ENCODE data around the gene SERPINE1.
"Not testable (repeated sequence)": the region's sequence is repeated elsewhere in the genome, so short reads cannot be mapped to it uniquely, and the experiment has no call there.

Gene SERPINE1

GRCh38 chr7:101127460-101128039 is 646 bp downstream of the SERPINE1 start:
- H3K36me3 ChIP-seq (ENCODE audit: control insufficient read depth in 1 of 2, insufficient read depth in 2 of 2, low read length in 2 of 2) = no peaks in the 10 kb centered on the region
- no peaks in the 10 kb centered on the region for H3K27me3 ChIP-seq (ENCODE audit: low read depth, low read length)
- no peak overlapping the region for H3K27ac ChIP-seq (ENCODE audit: low read length)
- no peaks in the 10 kb centered on the region for H3K9me3 ChIP-seq (ENCODE audit: control insufficient read depth in 1 of 2, low read length in 2 of 2)
- peak overlapping the region; percentile 40 to 60 for H3K4me3 ChIP-seq (ENCODE audit: low read depth in 1 of 2, low read length in 2 of 2)
- peaks cover 3 to 31% of the 10 kb centered on the region in 2 donors for H3K4me1 ChIP-seq (ENCODE audit: control insufficient read depth in 1 of 2, insufficient read depth in 2 of 2, low read length in 2 of 2)

- Histone ChIP-seq H3K27ac (ENCODE audit: low read length) (no peak overlapping the region), H3K4me3 (ENCODE audit: low read depth in 1 of 2, low read length in 2 of 2) (peak overlapping the region in 1 of 2 donors; percentile 26), H3K9me3 (ENCODE audit: control insufficient read depth in 1 of 2, low read length in 2 of 2) (no peaks in the 10 kb centered on the region), H3K4me1 (ENCODE audit: control insufficient read depth in 1 of 2, insufficient read depth in 2 of 2, low read length in 2 of 2) (peaks cover 3 to 24% of the 10 kb centered on the region in 2 donors), H3K27me3 (ENCODE audit: low read depth, low read length) (no peaks in the 10 kb centered on the region), H3K36me3 (ENCODE audit: control insufficient read depth in 1 of 2, insufficient read depth in 2 of 2, low read length in 2 of 2) (no peaks in the 10 kb centered on the region)
Measured at GRCh38 chr7:101128040-101128834, 1.3 kb downstream of the SERPINE1 start.

- H3K27ac ChIP-seq (ENCODE audit: low read length) = no peak overlapping the region
- H3K4me1 ChIP-seq (ENCODE audit: control insufficient read depth in 1 of 2, insufficient read depth in 2 of 2, low read length in 2 of 2) = peaks cover 3 to 21% of the 10 kb centered on the region in 2 donors
- H3K9me3 ChIP-seq (ENCODE audit: control insufficient read depth in 1 of 2, low read length in 2 of 2) = no peaks in the 10 kb centered on the region
- H3K27me3 ChIP-seq (ENCODE audit: low read depth, low read length) = no peaks in the 10 kb centered on the region
- no peak overlapping the region for H3K4me3 ChIP-seq (ENCODE audit: low read depth in 1 of 2, low read length in 2 of 2)
- H3K36me3 ChIP-seq (ENCODE audit: control insufficient read depth in 1 of 2, insufficient read depth in 2 of 2, low read length in 2 of 2) = peaks cover 0 to 3% of the 10 kb centered on the region in 2 donors
Measured at GRCh38 chr7:101129603-101130117, 2.8 kb downstream of the SERPINE1 start.

DNA sequence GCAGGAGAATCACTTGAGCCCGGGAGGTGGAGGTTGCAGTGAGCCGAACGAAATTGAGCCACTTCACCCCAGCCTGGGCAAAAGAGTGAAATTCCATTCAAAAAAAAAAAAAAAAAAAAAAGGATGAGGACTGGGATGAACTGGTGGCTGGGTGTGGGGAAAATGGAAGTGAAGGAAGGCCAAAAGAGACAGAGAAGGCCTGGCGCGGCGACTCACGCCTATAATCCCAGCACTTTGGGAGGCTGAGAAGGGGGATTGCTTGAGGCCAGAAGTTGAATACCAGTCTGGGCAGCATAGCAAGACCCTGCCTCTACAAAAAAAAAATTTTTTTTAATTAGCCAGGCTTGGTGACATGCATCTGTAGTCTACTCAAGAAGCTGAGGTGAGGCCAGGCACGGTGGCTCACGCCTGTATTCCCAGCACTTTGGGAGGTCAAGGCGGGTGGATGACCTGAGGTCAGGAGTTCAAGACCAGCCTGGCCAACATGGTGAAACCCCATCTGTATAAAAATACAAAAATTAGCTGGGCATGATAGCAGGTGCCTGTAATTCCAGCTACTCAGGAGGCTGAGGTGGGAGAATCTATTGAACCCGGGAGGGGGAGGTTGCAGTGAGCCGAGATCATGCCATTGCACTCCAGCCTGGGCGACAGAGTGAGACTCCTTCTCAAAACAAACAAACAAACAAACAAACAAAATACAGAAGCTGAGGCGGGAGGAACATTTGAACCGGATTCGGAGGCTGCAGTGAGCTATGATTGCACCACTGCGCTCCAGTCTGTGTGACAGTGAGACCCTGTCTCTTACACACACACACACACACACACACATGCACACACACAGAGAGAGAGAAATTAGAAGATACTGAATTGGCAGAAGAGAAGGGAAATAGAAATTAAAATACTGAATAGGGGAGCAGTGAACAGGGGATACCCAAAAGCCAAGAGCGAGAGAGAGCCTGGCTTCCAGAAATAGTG is 6.0 kb downstream of the SERPINE1 start:
- H3K27me3 ChIP-seq (ENCODE audit: low read depth, low read length); H3K4me1 ChIP-seq (ENCODE audit: control insufficient read depth in 1 of 2, insufficient read depth in 2 of 2, low read length in 2 of 2); H3K27ac ChIP-seq (ENCODE audit: low read length); H3K4me3 ChIP-seq (ENCODE audit: low read depth in 1 of 2, low read length in 2 of 2); H3K36me3 ChIP-seq (ENCODE audit: control insufficient read depth in 1 of 2, insufficient read depth in 2 of 2, low read length in 2 of 2); H3K9me3 ChIP-seq (ENCODE audit: control insufficient read depth in 1 of 2, low read length in 2 of 2): not testable (repeated sequence)

DNA sequence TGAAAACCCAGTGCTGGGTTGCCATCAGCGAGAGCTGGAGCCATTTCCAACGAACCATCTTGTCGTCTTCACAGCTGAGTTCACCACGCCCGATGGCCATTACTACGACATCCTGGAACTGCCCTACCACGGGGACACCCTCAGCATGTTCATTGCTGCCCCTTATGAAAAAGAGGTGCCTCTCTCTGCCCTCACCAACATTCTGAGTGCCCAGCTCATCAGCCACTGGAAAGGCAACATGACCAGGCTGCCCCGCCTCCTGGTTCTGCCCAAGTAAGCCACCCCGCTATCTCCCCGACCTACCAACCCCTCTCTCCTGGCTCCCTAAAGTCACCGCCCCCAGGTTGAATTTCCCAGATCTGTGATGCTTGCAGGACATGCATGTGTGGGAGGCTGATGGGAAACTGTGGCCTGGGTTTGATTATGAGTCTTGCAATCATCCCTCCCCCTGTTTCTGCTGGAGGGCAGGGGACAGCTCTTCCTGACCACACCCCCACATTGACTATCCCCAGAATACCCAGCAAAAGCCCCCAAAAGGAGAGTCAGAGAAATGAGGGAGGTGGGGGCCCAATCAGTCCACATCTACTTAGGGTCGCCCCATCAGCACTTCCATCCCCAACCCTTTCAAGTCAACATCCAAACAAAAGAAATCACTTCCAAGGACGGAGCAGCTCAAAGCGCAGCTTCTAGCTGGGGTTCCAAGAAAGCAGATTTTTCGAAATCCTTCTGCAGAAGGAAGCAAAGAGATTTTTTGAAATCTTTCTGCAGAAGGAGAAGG is 6.9 kb downstream of the SERPINE1 start:
- H3K27me3 ChIP-seq (ENCODE audit: low read depth, low read length) = no peaks in the 10 kb centered on the region
- no peak overlapping the region for H3K4me3 ChIP-seq (ENCODE audit: low read depth in 1 of 2, low read length in 2 of 2)
- H3K4me1 ChIP-seq (ENCODE audit: control insufficient read depth in 1 of 2, insufficient read depth in 2 of 2, low read length in 2 of 2) = peaks cover 0 to 11% of the 10 kb centered on the region in 2 donors
- peaks cover 3 to 6% of the 10 kb centered on the region in 2 donors for H3K36me3 ChIP-seq (ENCODE audit: control insufficient read depth in 1 of 2, insufficient read depth in 2 of 2, low read length in 2 of 2)
- no peak overlapping the region for H3K27ac ChIP-seq (ENCODE audit: low read length)
- H3K9me3 ChIP-seq (ENCODE audit: control insufficient read depth in 1 of 2, low read length in 2 of 2) = no peaks in the 10 kb centered on the region

DNA sequence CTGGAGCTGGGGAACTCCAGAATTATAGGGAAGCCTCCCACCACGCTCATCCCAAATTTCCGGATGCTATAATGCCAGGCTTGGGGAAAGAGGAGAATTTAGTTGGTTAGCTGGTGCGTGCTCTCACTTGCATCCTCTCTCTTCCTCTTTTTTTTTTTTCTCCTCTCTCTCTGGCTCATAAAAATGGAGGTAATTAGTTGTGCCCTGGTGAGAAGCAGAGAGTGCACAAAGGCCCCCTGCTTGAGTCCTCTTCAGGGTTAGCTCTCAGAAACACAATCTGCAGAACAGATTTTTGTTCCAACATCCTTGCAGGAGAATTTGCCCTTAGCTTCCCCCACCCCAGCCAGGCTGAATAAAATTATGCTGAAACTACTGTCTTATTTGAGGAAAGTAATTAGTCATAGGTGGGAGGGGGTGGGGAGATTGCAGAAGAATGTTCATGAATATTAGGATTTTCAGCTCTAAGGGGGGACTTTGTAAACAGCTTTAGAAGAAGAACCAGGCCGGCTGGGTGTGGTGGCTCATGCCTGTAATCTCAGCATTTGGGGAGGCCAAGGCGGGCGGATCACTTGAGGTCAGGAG is 7.6 kb downstream of the SERPINE1 start:
- Histone ChIP-seq H3K36me3 (ENCODE audit: control insufficient read depth in 1 of 2, insufficient read depth in 2 of 2, low read length in 2 of 2) (peaks cover 3 to 6% of the 10 kb centered on the region in 2 donors), H3K9me3 (ENCODE audit: control insufficient read depth in 1 of 2, low read length in 2 of 2) (no peaks in the 10 kb centered on the region), H3K4me3 (ENCODE audit: low read depth in 1 of 2, low read length in 2 of 2) (no peak overlapping the region), H3K27me3 (ENCODE audit: low read depth, low read length) (no peaks in the 10 kb centered on the region), H3K4me1 (ENCODE audit: control insufficient read depth in 1 of 2, insufficient read depth in 2 of 2, low read length in 2 of 2) (peaks cover 0 to 11% of the 10 kb centered on the region in 2 donors), H3K27ac (ENCODE audit: low read length) (no peak overlapping the region)

GRCh38 chr7:101137651-101138212 is 10.8 kb downstream of the SERPINE1 start:
- Histone ChIP-seq H3K9me3 (ENCODE audit: control insufficient read depth in 1 of 2, low read length in 2 of 2) (no peaks in the 10 kb centered on the region), H3K36me3 (ENCODE audit: control insufficient read depth in 1 of 2, insufficient read depth in 2 of 2, low read length in 2 of 2) (peaks cover 3 to 6% of the 10 kb centered on the region in 2 donors), H3K27ac (ENCODE audit: low read length) (peak overlapping the region; percentile 74), H3K4me1 (ENCODE audit: control insufficient read depth in 1 of 2, insufficient read depth in 2 of 2, low read length in 2 of 2) (peaks cover 0 to 11% of the 10 kb centered on the region in 2 donors), H3K4me3 (ENCODE audit: low read depth in 1 of 2, low read length in 2 of 2) (no peak overlapping the region), H3K27me3 (ENCODE audit: low read depth, low read length) (no peaks in the 10 kb centered on the region)

DNA sequence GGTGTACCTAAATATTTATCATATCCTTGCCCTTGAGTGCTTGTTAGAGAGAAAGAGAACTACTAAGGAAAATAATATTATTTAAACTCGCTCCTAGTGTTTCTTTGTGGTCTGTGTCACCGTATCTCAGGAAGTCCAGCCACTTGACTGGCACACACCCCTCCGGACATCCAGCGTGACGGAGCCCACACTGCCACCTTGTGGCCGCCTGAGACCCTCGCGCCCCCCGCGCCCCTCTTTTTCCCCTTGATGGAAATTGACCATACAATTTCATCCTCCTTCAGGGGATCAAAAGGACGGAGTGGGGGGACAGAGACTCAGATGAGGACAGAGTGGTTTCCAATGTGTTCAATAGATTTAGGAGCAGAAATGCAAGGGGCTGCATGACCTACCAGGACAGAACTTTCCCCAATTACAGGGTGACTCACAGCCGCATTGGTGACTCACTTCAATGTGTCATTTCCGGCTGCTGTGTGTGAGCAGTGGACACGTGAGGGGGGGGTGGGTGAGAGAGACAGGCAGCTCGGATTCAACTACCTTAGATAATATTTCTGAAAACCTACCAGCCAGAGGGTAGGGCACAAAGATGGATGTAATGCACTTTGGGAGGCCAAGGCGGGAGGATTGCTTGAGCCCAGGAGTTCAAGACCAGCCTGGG is 11.4 kb downstream of the SERPINE1 start:
- H3K4me3 ChIP-seq (ENCODE audit: low read depth in 1 of 2, low read length in 2 of 2) = no peak overlapping the region
- H3K27ac ChIP-seq (ENCODE audit: low read length) = peak overlapping the region; percentile 74

GRCh38 chr7:101140339-101140699 is 13.4 kb downstream of the SERPINE1 start:
- Histone ChIP-seq H3K4me3 (ENCODE audit: low read depth in 1 of 2, low read length in 2 of 2) (no peak overlapping the region), H3K36me3 (ENCODE audit: control insufficient read depth in 1 of 2, insufficient read depth in 2 of 2, low read length in 2 of 2) (peaks cover 0 to 6% of the 10 kb centered on the region in 2 donors), H3K27me3 (ENCODE audit: low read depth, low read length) (no peaks in the 10 kb centered on the region), H3K4me1 (ENCODE audit: control insufficient read depth in 1 of 2, insufficient read depth in 2 of 2, low read length in 2 of 2) (peaks cover 4 to 11% of the 10 kb centered on the region in 2 donors), H3K27ac (ENCODE audit: low read length) (no peak overlapping the region), H3K9me3 (ENCODE audit: control insufficient read depth in 1 of 2, low read length in 2 of 2) (no peaks in the 10 kb centered on the region)

More for the DNA sequence above, 11.4 kb downstream of the SERPINE1 start:
- peaks cover 0 to 11% of the 10 kb centered on the region in 2 donors for H3K4me1 ChIP-seq (ENCODE audit: control insufficient read depth in 1 of 2, insufficient read depth in 2 of 2, low read length in 2 of 2)
- H3K27me3 ChIP-seq (ENCODE audit: low read depth, low read length) = no peaks in the 10 kb centered on the region
- H3K9me3 ChIP-seq (ENCODE audit: control insufficient read depth in 1 of 2, low read length in 2 of 2) = no peaks in the 10 kb centered on the region
- peaks cover 2 to 6% of the 10 kb centered on the region in 2 donors for H3K36me3 ChIP-seq (ENCODE audit: control insufficient read depth in 1 of 2, insufficient read depth in 2 of 2, low read length in 2 of 2)

Data from muscle layer of duodenum (tissue), 2 donors.